ENCODE results near the gene STRBP. TPM values are rescaled to one million over a fixed set of nuclear protein-coding genes. Genes with fewer than 3 reads are reported as not detected.
"Not testable (repeated sequence)": the region's sequence is repeated elsewhere in the genome, so short reads cannot be mapped to it uniquely, and the experiment has no call there.

Gene STRBP
- total RNA-seq, 2 donors from 2014 or later, result 11.1 to 15.4 TPM

DNA sequence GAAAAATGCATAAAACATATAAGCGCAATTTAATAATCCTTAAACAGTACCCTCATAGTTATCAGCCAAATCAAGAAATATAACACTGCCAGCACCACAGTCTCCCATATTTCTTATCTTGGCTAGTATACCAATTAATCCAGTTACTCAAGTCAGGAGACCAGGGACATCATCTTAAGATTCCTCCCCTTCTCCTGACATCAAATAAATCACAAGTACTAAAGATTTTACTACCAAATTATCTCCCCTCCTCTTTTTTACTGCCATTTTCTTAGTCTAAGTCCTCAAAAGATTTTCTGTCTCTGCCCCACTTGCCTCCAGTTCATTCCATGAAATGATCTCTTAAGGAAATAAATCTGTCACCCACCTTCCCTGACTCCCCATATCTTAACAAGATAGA, 37.0 kb downstream of the STRBP start:
- DNase-seq (no peak), ATAC-seq (no peak)
- peak overlapping the region; percentile 39 for H3K27ac Mint-ChIP-seq
- H3K4me1 Mint-ChIP-seq, result peaks cover 15% of the 10 kb centered on the region
- H3K4me3 Mint-ChIP-seq, result no peak overlapping the region
- H3K36me3 Mint-ChIP-seq (ENCODE audit: low read depth), result no peaks in the 10 kb centered on the region
- no peaks in the 10 kb centered on the region for H3K9me3 ChIP-seq (ENCODE audit: control insufficient read depth, low read length, poor library complexity, severe bottlenecking)
- no peaks in the 10 kb centered on the region for H3K27me3 Mint-ChIP-seq

DNA sequence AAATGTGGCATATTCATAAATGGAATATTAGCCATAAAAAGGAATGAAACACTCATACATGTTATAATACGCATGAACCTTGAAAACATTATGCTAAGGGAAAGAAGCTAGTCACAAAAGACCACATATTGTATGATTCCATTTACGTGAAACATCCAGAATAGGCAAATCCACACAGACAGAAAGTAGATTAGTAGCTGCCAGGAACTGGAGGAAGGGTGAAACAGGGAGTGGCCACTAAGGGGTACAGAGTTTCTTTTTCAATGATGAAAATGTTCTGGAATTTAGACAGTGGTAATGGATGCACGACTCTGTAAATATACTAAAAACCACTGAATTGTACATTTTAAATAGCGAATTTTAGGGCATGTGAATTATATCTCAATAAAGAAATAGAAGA, 39.4 kb downstream of the STRBP start:
- H3K36me3 Mint-ChIP-seq (ENCODE audit: low read depth), result no peaks in the 10 kb centered on the region
- no peaks in the 10 kb centered on the region for H3K9me3 ChIP-seq (ENCODE audit: control insufficient read depth, low read length, poor library complexity, severe bottlenecking)
- ATAC-seq, result no peak
- no peaks in the 10 kb centered on the region for H3K27me3 Mint-ChIP-seq
- DNase-seq, result no peak
- peaks cover 29% of the 10 kb centered on the region for H3K4me1 Mint-ChIP-seq
- H3K27ac Mint-ChIP-seq, result no peak overlapping the region
- H3K4me3 Mint-ChIP-seq, result no peak overlapping the region

DNA sequence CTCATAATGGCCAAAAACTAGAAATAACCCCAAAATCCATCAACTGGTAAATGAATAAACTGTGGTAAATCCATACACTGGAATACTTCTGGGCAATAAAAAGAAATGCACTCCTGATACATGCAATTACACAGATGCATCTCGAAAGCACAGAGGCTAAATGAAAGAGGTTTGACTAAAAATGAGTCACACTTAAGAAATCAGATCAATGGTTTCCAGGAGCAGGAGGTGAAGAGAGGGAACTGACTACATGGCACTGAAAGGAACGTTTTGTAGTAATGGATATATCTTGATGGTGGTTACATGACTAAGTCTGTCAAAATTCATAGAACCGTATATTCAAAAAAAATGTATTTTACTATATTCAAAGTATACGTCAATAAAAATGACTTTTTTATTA, 42.4 kb downstream of the STRBP start:
- H3K27ac Mint-ChIP-seq, result peak overlapping the region; percentile 90
- no peaks in the 10 kb centered on the region for H3K36me3 Mint-ChIP-seq (ENCODE audit: low read depth)
- H3K4me3 Mint-ChIP-seq, result no peak overlapping the region
- no peaks in the 10 kb centered on the region for H3K9me3 ChIP-seq (ENCODE audit: control insufficient read depth, low read length, poor library complexity, severe bottlenecking)
- DNase-seq (no peak), ATAC-seq (no peak)
- H3K4me1 Mint-ChIP-seq, result peaks cover 24% of the 10 kb centered on the region
- H3K27me3 Mint-ChIP-seq, result no peaks in the 10 kb centered on the region

DNA sequence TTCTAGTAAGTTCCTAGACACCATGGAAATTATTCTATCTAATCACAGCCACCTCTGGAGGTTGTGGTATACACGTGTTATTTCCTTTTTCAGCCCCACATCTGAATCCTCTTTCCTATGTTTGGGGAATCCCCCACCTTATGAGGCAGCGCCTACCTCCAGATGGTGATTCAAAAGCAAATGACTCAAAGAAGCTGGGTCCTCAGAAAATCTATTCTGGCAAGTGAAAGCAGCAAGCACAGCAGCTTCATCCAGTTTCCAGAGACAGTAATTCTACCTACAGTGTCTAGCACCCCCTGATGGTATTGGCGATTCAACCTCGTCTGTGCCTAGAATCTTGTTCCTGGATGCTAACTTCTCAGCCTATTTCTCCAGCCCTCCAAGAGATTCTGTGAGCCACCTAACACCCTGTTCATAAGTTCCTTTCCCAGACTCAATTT, 43.0 kb downstream of the STRBP start:
- no peaks in the 10 kb centered on the region for H3K9me3 ChIP-seq (ENCODE audit: control insufficient read depth, low read length, poor library complexity, severe bottlenecking)
- peak; percentile 97 for ATAC-seq
- Mint-ChIP-seq H3K4me1 (peaks cover 24% of the 10 kb centered on the region), H3K27ac (peak overlapping the region; percentile 90), H3K27me3 (no peaks in the 10 kb centered on the region), H3K4me3 (peak overlapping the region; percentile 19), H3K36me3 (ENCODE audit: low read depth) (no peaks in the 10 kb centered on the region)
- DNase-seq, result peak in 2 of 3 donors; percentile 6 to 10

DNA sequence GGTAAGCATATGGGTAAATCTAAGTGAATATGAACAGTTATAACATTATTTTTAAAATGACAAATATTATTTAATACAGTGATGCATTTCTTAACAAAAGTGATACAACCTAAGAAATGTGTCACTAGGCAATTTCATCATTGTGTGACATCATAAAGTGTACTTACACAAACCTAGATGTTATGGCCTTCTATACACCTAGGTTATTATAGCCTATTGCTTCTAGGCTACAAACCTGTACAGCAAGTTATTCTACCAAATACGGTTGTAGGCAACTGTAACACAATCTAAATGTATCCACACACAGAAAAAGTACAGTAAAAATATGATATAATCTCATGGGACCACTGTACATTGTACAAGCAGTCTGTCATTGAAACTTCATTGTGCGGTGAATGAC, 48.3 kb downstream of the STRBP start:
- Mint-ChIP-seq H3K27ac (no peak overlapping the region), H3K4me3 (no peak overlapping the region), H3K36me3 (ENCODE audit: low read depth) (no peaks in the 10 kb centered on the region), H3K4me1 (peaks cover 21% of the 10 kb centered on the region), H3K27me3 (no peaks in the 10 kb centered on the region)
- ATAC-seq (no peak), DNase-seq (no peak)
- no peaks in the 10 kb centered on the region for H3K9me3 ChIP-seq (ENCODE audit: control insufficient read depth, low read length, poor library complexity, severe bottlenecking)

DNA sequence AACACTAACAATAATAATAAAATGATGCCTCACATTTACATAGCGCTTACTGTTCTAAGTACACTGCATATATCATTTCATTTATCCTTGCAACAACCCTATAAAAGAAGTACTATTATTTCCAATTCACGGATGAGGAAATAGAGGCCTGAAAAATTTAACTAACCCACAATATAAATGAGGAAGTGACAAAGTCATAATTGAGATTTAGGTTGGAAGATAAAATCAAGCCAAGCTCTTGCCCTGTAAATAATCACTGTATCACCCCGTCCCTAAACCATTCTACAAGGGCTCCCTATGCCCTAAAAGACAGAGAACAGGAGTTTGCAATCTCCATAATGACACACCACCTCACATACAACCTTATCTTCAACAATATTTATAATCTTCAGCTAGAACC, 49.6 kb downstream of the STRBP start:
- peaks cover 17% of the 10 kb centered on the region for H3K4me1 Mint-ChIP-seq
- H3K36me3 Mint-ChIP-seq (ENCODE audit: low read depth), result no peaks in the 10 kb centered on the region
- no peak overlapping the region for H3K4me3 Mint-ChIP-seq
- H3K27ac Mint-ChIP-seq, result no peak overlapping the region
- H3K9me3 ChIP-seq (ENCODE audit: control insufficient read depth, low read length, poor library complexity, severe bottlenecking), result no peaks in the 10 kb centered on the region
- ATAC-seq (no peak), DNase-seq (no peak)
- H3K27me3 Mint-ChIP-seq, result no peaks in the 10 kb centered on the region

DNA sequence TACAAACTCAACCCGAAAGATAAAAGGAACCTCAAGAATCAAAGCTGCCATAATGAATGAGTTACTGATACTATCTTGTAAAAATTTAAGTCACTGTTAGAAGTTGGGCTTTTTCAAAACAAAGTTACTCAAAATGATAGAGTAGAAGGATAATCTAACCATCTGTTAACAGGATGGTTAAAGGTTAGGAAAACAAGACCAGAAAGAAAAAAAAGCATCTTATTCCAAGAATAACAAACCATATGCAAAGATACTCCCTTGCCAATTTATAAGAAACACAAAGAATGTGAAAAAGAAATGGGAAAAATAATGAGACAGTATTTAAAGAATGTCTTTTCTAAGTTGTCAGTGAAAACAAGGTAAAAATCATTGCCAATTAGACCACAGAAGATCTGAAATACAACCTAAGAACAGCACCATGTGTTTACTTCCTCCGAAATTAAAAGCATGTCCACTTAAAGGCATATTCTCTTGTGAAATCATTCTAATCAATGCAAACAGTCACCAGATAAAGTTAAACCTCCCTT, 51.2 kb downstream of the STRBP start:
- Mint-ChIP-seq H3K27me3 (no peaks in the 10 kb centered on the region), H3K4me1 (peaks cover 15% of the 10 kb centered on the region), H3K4me3 (no peak overlapping the region), H3K27ac (peak overlapping the region; percentile 9), H3K36me3 (ENCODE audit: low read depth) (no peaks in the 10 kb centered on the region)
- DNase-seq, result no peak
- ATAC-seq, result no peak
- H3K9me3 ChIP-seq (ENCODE audit: control insufficient read depth, low read length, poor library complexity, severe bottlenecking), result no peaks in the 10 kb centered on the region

DNA sequence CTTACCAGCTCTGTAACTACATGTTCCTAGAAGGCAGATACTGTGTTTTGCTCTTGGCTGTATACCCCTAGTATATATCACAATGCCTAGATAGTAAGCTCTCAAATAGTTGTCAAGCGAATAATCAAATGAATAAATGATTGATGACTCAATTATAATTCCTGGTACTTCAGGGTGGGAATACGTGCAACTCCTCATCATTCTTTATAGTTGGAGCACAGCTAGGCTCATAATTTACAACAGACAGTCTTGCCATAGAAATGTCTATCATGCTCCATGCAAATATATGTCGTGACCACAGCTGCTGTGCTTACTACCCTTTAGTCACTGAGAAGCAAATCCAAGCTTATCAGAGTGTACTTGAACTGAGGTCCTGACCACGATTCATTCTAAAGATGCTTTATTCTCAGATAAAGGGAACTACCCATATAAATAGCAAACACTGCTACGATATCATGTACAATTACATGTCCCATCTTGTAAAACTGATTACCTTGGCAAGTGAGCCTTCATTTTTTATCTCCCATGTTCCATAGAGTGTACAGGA, 52.1 kb downstream of the STRBP start:
- no peak overlapping the region for H3K27ac Mint-ChIP-seq
- H3K36me3 Mint-ChIP-seq (ENCODE audit: low read depth), result no peaks in the 10 kb centered on the region
- H3K4me3 Mint-ChIP-seq, result no peak overlapping the region
- no peaks in the 10 kb centered on the region for H3K9me3 ChIP-seq (ENCODE audit: control insufficient read depth, low read length, poor library complexity, severe bottlenecking)
- H3K4me1 Mint-ChIP-seq, result peaks cover 15% of the 10 kb centered on the region
- ATAC-seq (no peak), DNase-seq (no peak)
- H3K27me3 Mint-ChIP-seq, result no peaks in the 10 kb centered on the region

DNA sequence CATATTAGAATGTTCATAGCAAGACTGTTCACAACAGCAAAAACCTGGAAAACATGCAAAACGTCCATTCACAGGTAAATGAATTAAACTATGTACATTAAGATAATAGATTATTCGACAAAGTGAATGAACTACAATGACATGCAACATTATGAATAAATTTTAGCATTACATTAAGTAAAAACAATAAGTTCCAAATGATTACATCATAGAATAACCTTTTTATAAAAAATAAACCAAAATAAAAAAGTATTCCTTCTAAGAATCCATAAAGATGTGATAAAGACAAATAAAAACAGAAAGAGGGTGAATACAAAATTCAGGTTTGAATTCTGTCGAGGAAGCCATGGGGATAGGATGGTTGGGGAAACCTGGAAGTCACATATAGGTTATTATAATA, 57.3 kb downstream of the STRBP start:
- DNase-seq, result no peak
- no peaks in the 10 kb centered on the region for H3K27me3 Mint-ChIP-seq
- no peaks in the 10 kb centered on the region for H3K36me3 Mint-ChIP-seq (ENCODE audit: low read depth)
- no peak overlapping the region for H3K27ac Mint-ChIP-seq
- no peak for ATAC-seq
- H3K4me3 Mint-ChIP-seq, result no peak overlapping the region
- no peaks in the 10 kb centered on the region for H3K9me3 ChIP-seq (ENCODE audit: control insufficient read depth, low read length, poor library complexity, severe bottlenecking)
- peaks cover 8% of the 10 kb centered on the region for H3K4me1 Mint-ChIP-seq

DNA sequence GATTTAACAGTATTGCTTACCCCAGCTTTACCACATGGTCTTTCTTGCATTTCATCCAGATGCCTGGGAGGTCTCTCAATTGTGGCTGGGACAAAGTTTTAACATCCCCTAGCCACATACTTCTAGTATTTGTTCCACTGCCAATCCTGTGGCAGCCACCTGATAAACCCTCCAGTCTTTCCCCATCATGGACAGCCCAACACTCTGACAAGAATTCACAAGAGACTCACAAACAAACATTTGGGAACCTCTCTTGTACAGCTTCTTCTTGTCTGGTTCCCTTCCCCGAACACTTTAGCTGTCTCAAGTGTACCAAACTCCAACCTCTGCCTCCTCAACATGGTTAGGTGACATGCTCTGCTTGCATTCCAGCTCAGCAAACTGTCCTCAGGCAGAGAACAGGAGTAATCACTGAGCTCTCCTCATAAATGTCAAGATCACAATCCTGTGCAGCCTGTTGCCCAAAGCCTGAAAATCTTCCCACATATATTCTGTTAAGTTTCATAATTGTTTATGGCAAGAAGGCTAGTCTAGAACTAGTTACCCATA, 59.7 kb downstream of the STRBP start:
- H3K36me3 Mint-ChIP-seq (ENCODE audit: low read depth), result no peaks in the 10 kb centered on the region

DNA sequence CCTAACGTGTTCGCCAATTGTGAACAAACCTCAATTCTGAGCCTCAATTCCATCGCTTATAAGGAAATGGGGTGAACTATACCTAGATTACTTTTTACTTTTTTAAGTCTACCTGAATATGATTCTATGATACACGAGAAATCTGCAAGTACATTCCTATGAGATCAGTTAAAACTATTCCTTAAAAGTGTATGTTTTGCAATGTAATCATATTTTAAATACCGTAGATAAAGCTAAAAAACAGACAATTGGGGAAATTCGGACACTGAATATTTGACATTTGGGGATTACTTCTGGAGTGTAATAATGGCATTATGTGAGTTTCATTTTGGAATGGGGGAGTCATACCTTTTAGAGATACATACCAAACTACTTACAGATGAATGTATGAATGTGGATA, 62.3 kb downstream of the STRBP start:
- H3K27ac Mint-ChIP-seq, result no peak overlapping the region
- DNase-seq (no peak), ATAC-seq (no peak)
- H3K4me1 Mint-ChIP-seq, result peaks cover 3% of the 10 kb centered on the region
- no peaks in the 10 kb centered on the region for H3K27me3 Mint-ChIP-seq
- H3K36me3 Mint-ChIP-seq (ENCODE audit: low read depth), result peaks cover 3% of the 10 kb centered on the region
- H3K9me3 ChIP-seq (ENCODE audit: control insufficient read depth, low read length, poor library complexity, severe bottlenecking), result no peaks in the 10 kb centered on the region
- no peak overlapping the region for H3K4me3 Mint-ChIP-seq

More for the DNA sequence above, 59.7 kb downstream of the STRBP start:
- Mint-ChIP-seq H3K4me1 (peaks cover 2% of the 10 kb centered on the region), H3K4me3 (no peak overlapping the region), H3K27ac (no peak overlapping the region), H3K27me3 (no peaks in the 10 kb centered on the region)
- ATAC-seq (no peak), DNase-seq (no peak)
- no peaks in the 10 kb centered on the region for H3K9me3 ChIP-seq (ENCODE audit: control insufficient read depth, low read length, poor library complexity, severe bottlenecking)

DNA sequence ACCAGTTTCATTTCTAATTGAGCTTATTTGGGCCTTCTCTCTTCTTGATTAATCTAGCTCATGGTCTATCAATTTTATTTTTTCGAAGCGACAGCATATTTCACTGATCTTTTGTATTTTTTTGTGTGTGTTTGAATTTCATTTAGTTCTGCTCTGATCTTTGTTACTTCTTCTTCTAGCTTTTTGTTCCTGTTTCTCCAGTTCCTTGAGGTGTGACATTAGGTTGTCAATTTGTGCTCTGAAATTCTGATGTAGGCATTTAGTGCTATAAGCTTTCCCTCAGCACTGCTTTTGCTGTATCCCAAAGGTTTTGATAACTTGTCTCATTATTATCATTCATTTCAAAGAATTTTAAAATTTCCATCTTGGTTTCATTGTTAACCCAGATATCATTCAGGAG, 67.3 kb downstream of the STRBP start:
- Mint-ChIP-seq H3K4me1 (peaks cover 4% of the 10 kb centered on the region), H3K36me3 (ENCODE audit: low read depth) (peaks cover 3% of the 10 kb centered on the region), H3K4me3 (no peak overlapping the region), H3K27me3 (no peaks in the 10 kb centered on the region), H3K27ac (no peak overlapping the region)
- ATAC-seq, result no peak
- DNase-seq, result no peak
- H3K9me3 ChIP-seq (ENCODE audit: control insufficient read depth, low read length, poor library complexity, severe bottlenecking), result no peaks in the 10 kb centered on the region

DNA sequence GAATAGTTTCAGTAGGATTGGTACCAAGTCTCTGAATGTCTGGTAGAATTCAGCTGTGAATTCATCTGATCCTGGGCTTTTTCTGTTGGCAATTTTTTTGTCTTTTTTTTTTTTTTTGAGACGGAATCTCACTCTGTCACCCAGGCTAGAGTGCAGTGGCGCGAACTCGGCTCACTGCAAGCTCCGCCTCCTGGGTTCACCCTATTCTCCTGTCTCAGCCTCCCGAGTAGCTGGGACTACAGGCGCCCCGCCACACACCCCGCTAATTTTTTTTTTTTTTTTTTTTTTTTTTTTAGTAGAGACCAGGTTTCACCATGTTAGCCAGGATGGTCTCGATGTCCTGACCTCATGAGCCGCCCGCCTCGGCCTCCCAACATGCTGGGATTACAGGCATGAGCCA, 67.9 kb downstream of the STRBP start:
- not testable (repeated sequence) for ATAC-seq; H3K27ac Mint-ChIP-seq; DNase-seq; H3K27me3 Mint-ChIP-seq; H3K4me3 Mint-ChIP-seq; H3K4me1 Mint-ChIP-seq; H3K9me3 ChIP-seq (ENCODE audit: control insufficient read depth, low read length, poor library complexity, severe bottlenecking); H3K36me3 Mint-ChIP-seq (ENCODE audit: low read depth)

DNA sequence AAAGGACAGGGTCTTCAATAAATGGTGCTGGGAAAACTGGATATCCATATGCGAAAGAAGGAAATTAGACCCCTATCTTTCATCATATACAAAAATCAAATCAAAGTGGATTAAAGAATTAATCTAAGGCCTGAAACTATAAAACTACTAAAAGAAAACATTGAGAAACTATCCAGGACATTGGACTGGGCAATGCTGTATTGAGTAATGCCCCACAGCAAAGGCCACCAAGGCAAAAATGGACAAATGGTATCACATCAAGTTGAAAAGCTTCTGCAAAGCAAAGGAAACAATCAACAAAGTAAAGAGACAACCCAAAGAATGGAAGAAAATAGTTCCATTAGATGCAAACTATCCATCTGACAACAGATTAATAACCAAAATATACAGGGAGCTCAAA, 72.3 kb downstream of the STRBP start:
- no peak for DNase-seq
- no peak overlapping the region for H3K27ac Mint-ChIP-seq
- no peak overlapping the region for H3K4me3 Mint-ChIP-seq
- H3K27me3 Mint-ChIP-seq, result no peaks in the 10 kb centered on the region
- ATAC-seq, result no peak
- H3K9me3 ChIP-seq (ENCODE audit: control insufficient read depth, low read length, poor library complexity, severe bottlenecking), result no peaks in the 10 kb centered on the region
- H3K36me3 Mint-ChIP-seq (ENCODE audit: low read depth), result no peaks in the 10 kb centered on the region
- H3K4me1 Mint-ChIP-seq, result peaks cover 3% of the 10 kb centered on the region

Measured in T-helper 17 cell (primary cell).